Ramos (cell line): ENCODE results near the gene SPSB4.
"Not testable (repeated sequence)": the region's sequence is repeated elsewhere in the genome, so short reads cannot be mapped to it uniquely, and the experiment has no call there.

Source experiments
- in situ Hi-C: fragments of 300-500 bp; cut with MboI; formaldehyde crosslinking; loops from one replicate; pipeline ENCODE4 v1.14.3; 2022; ENCODE audit warnings: low sequenced_read_pairs; ENCODE audit not compliant: unreplicated experiment

Gene SPSB4

GRCh38 chr3:141050576-141051442 is at the start of gene SPSB4:
Gene SPSB4, plus strand, starts transcription at chr3:141051347. Its CDS starts 14,758 bp downstream, at chr3:141066105.
- in situ Hi-C loops = no loop called here

GRCh38 chr3:141006344-141006743 is 44.8 kb upstream of the SPSB4 start:
- in situ Hi-C loops = loop anchor here (10.0 kb wide), 1 partner anchor 188 kb away; no protein-coding TSS in a partner anchor

- in situ Hi-C loops = loop anchor here (10.0 kb wide), 1 partner anchor 185 kb away; no protein-coding TSS in a partner anchor
These were observed 41.7 kb upstream of the SPSB4 start for GRCh38 chr3:141009496-141009895.

GRCh38 chr3:141011232-141011996 is 39.7 kb upstream of the SPSB4 start:
- in situ Hi-C loops = no loop called here

- in situ Hi-C loops = no loop called here
These were observed 39.2 kb upstream of the SPSB4 start for GRCh38 chr3:141011997-141012262.

- in situ Hi-C loops = no loop called here
These were observed 38.6 kb upstream of the SPSB4 start for GRCh38 chr3:141012571-141012970.

- in situ Hi-C loops = no loop called here
These were observed 35.7 kb upstream of the SPSB4 start for GRCh38 chr3:141015481-141015880.

GRCh38 chr3:141017366-141018322 is 33.5 kb upstream of the SPSB4 start:
- in situ Hi-C loops = not testable (repeated sequence)

- in situ Hi-C loops = no loop called here
These were observed 31.9 kb upstream of the SPSB4 start for GRCh38 chr3:141019244-141019643.

GRCh38 chr3:141020143-141020830 is 30.9 kb upstream of the SPSB4 start:
- in situ Hi-C loops = no loop called here

- in situ Hi-C loops = no loop called here
These were observed 29.9 kb upstream of the SPSB4 start for GRCh38 chr3:141021261-141021660.

- in situ Hi-C loops = no loop called here
These were observed 20.9 kb upstream of the SPSB4 start for GRCh38 chr3:141030296-141030695.

- in situ Hi-C loops = no loop called here
These were observed 11.6 kb upstream of the SPSB4 start for GRCh38 chr3:141039589-141039988.

- in situ Hi-C loops = no loop called here
These were observed 6.2 kb upstream of the SPSB4 start for GRCh38 chr3:141044695-141045641.

GRCh38 chr3:141045849-141046248 is 5.3 kb upstream of the SPSB4 start:
- in situ Hi-C loops = no loop called here

GRCh38 chr3:141047168-141047567 is 4.0 kb upstream of the SPSB4 start:
- in situ Hi-C loops = no loop called here

GRCh38 chr3:141049681-141050080 is 1.5 kb upstream of the SPSB4 start:
- in situ Hi-C loops = no loop called here

GRCh38 chr3:141051443-141052200 is 475 bp downstream of the SPSB4 start:
- in situ Hi-C loops = no loop called here
